PC-3 (cell line): ENCODE data around the gene NKD2. TPM values are rescaled to one million over a fixed set of nuclear protein-coding genes. Genes with fewer than 3 reads are reported as not detected.
A peak's percentile ranks its signal among the peaks of the same experiment; 100 is the strongest.

Source experiments
- ATAC-seq: fragments of 200-7000 bp; cut with Tn5 transposase; 2 replicates; pipeline ENCODE4 v1.9.1; 2020; ENCODE audit warnings: mild to moderate bottlenecking, moderate library complexity
- BruUV-seq: library from RNA; stranded (reverse); fragments of 400-500 nt; replicated peaks from 2 replicates; lab custom pipeline; 2021; lab: Mats Ljungman, UMichigan
- CTCF ChIA-PET: fragments of 300-600 bp; sonication (Branson Sonifier 250); formaldehyde crosslinking; loops from one replicate; lab custom pipeline; 2022; ENCODE audit warnings: antibody characterized with exemption; lab: Charles Lee
- POLR2A ChIA-PET: fragments of 300-600 bp; sonication (Branson Sonifier 250); formaldehyde crosslinking; loops from one replicate; lab custom pipeline; 2022; ENCODE audit warnings: antibody characterized with exemption; ENCODE audit not compliant: unreplicated experiment; lab: Charles Lee
- DNase-seq: peaks from one replicate; pipeline ENCODE4 v3.0.0-alpha.2; 2015
- H2AFZ ChIP-seq: fragments of 300-600 bp; sonication (generic); 2 replicates; pipeline ENCODE4 v1.6.0; 2016; ENCODE audit warnings: antibody characterized with exemption, low read length
- H3F3A ChIP-seq: fragments of 300-600 bp; sonication (generic); one replicate; pipeline ENCODE4 v1.6.0; 2017; ENCODE audit warnings: antibody characterized with exemption, low read length, control low read depth, mild to moderate bottlenecking; ENCODE audit not compliant: unreplicated experiment
- H3K27ac ChIP-seq: fragments of 300-600 bp; sonication (generic); 2 replicates; pipeline ENCODE4 v1.5.1; 2016; ENCODE audit warnings: mild to moderate bottlenecking, low read length
- H3K27me3 ChIP-seq: fragments of 300-600 bp; sonication (generic); 2 replicates; pipeline ENCODE4 v1.6.1; 2016; ENCODE audit warnings: low read length, mixed read lengths
- H3K36me3 ChIP-seq: fragments of 300-600 bp; sonication (generic); 2 replicates; pipeline ENCODE4 v1.6.1; 2016; ENCODE audit warnings: low read depth, mixed run types, low read length, mixed read lengths
- H3K4me1 ChIP-seq: fragments of 300-600 bp; sonication (generic); 2 replicates; pipeline ENCODE4 v1.5.1; 2016; ENCODE audit warnings: low read length; ENCODE audit not compliant: insufficient read depth
- H3K4me2 ChIP-seq: fragments of 300-600 bp; sonication (generic); 2 replicates; pipeline ENCODE4 v1.6.0; 2016; ENCODE audit warnings: low read length
- H3K4me3 ChIP-seq: fragments of 300-600 bp; sonication (generic); 2 replicates; pipeline ENCODE4 v1.5.1; 2016; ENCODE audit warnings: mild to moderate bottlenecking, low read length, mixed read lengths
- H3K79me2 ChIP-seq: fragments of 300-600 bp; sonication (generic); 2 replicates; pipeline ENCODE4 v1.6.1; 2017; ENCODE audit warnings: low read length, mixed read lengths
- H3K9ac ChIP-seq: fragments of 300-600 bp; sonication (generic); 2 replicates; pipeline ENCODE4 v1.6.0; 2016; ENCODE audit warnings: mild to moderate bottlenecking, low read length
- H3K9me2 ChIP-seq: fragments of 300-600 bp; sonication (generic); replicated peaks from 2 replicates; pipeline ENCODE4 v1.6.1; 2016; ENCODE audit warnings: mixed run types, low read length, mixed read lengths
- H3K9me3 ChIP-seq: fragments of 300-600 bp; sonication (generic); 2 replicates; pipeline ENCODE4 v1.6.1; 2016; ENCODE audit warnings: low read length, mixed read lengths
- H4K20me1 ChIP-seq: fragments of 300-600 bp; sonication (generic); 2 replicates; pipeline ENCODE4 v1.6.1; 2016; ENCODE audit warnings: low read length, mixed read lengths
- CTCF ChIP-seq: fragments of 300-600 bp; sonication (generic); conservative IDR thresholded peaks from 2 replicates; pipeline ENCODE4 v1.5.1; 2017; ENCODE audit warnings: antibody characterized with exemption, low read depth, mild to moderate bottlenecking, low read length
- EZH2 ChIP-seq: fragments of 300-600 bp; sonication (generic); IDR thresholded peaks from one replicate; pipeline ENCODE4 v1.6.1; 2017; ENCODE audit warnings: antibody characterized with exemption, mild to moderate bottlenecking, low read length; ENCODE audit not compliant: unreplicated experiment
- EZH2phosphoT487 ChIP-seq: fragments of 300-600 bp; sonication (generic); IDR thresholded peaks from 2 replicates; pipeline ENCODE4 v1.6.1; 2018; ENCODE audit warnings: mild to moderate bottlenecking, antibody characterized with exemption, low read length, borderline replicate concordance
- intact Hi-C: fragments of 100-400 bp; cut with micrococcal nuclease; formaldehyde crosslinking; loops from 2 replicates; pipeline ENCODE4 v1.9.0; 2023
- total RNA-seq: library from RNA; depleted of rRNA; stranded (reverse); fragments of >200 nt; gene quantifications from 2 replicates; pipeline ENCODE4 v1.2.3, GENCODE V29; 2014

The NKD2 gene
- total RNA-seq, 1 experiment from 2014 or later: 1.6 TPM

- POLR2A ChIA-PET: no interaction called here
- intact Hi-C loops: loop anchor here (5.0 to 10.0 kb wide), 2 partner anchors 71 to 161 kb away; no protein-coding TSS in a partner anchor
- peak overlapping the region; percentile 64 for H3K4me3 ChIP-seq
These were observed 5.2 kb upstream of the NKD2 start for GRCh38 chr5:1003296-1003937.

GRCh38 chr5:1004461-1005248, 3.9 kb upstream of the NKD2 start:
- ChIA-PET POLR2A (no interaction called here), CTCF (no interaction called here)
- H3K9me3 ChIP-seq: no peaks in the 10 kb centered on the region
- peak overlapping the region; percentile 45 for H2AFZ ChIP-seq
- no peak overlapping the region for H3K27ac ChIP-seq
- H3F3A ChIP-seq: peaks cover 5% of the 10 kb centered on the region
- no peaks in the 10 kb centered on the region for H3K36me3 ChIP-seq
- H3K4me3 ChIP-seq: peak overlapping the region; percentile 64
- no peaks in the 10 kb centered on the region for H3K79me2 ChIP-seq
- BruUV-seq: no TSS peak
- H3K9me2 ChIP-seq: no peaks in the 10 kb centered on the region
- intact Hi-C loops: loop anchor here (5.0 to 10.0 kb wide), 2 partner anchors 72 to 160 kb away; no protein-coding TSS in a partner anchor
- H4K20me1 ChIP-seq: no peaks in the 10 kb centered on the region
- H3K27me3 ChIP-seq: peaks cover 30% of the 10 kb centered on the region
- no peak for TF ChIP-seq EZH2
- TF ChIP-seq EZH2phosphoT487: 0 out of 2 replicates have a peak, but pooled peaks have one; percentile 14
- peak; percentile 67 for TF ChIP-seq CTCF
- peaks cover 26% of the 10 kb centered on the region for H3K4me1 ChIP-seq
- ATAC-seq (peak; percentile 54), DNase-seq (peak; percentile 55)
- peak overlapping the region; percentile 71 for H3K4me2 ChIP-seq
- H3K9ac ChIP-seq: peak overlapping the region; percentile 36

More at GRCh38 chr5:1003296-1003937, 5.2 kb upstream of the NKD2 start:
- H3K9me2 ChIP-seq: no peaks in the 10 kb centered on the region
- H3K36me3 ChIP-seq: no peaks in the 10 kb centered on the region
- H2AFZ ChIP-seq: peak overlapping the region; percentile 45
- peaks cover 39% of the 10 kb centered on the region for H3K27me3 ChIP-seq
- BruUV-seq: no TSS peak
- peak; percentile 69 for ATAC-seq
- peaks cover 5% of the 10 kb centered on the region for H3F3A ChIP-seq
- CTCF ChIA-PET: no interaction called here
- H3K27ac ChIP-seq: peak overlapping the region; percentile 57
- H3K79me2 ChIP-seq: no peaks in the 10 kb centered on the region
- no peaks in the 10 kb centered on the region for H3K9me3 ChIP-seq
- H3K4me1 ChIP-seq: peaks cover 26% of the 10 kb centered on the region
- H3K9ac ChIP-seq: peak overlapping the region; percentile 36
- H3K4me2 ChIP-seq: peak overlapping the region; percentile 71
- DNase-seq: peak; percentile 98
- TF ChIP-seq CTCF (no peak), EZH2phosphoT487 (peak; percentile 86)
- H4K20me1 ChIP-seq: no peaks in the 10 kb centered on the region
